ENCODE data around the gene KRTAP13-1. TPM values are rescaled to one million over a fixed set of nuclear protein-coding genes. Genes with fewer than 3 reads are reported as not detected.

Gene KRTAP13-1
- total RNA-seq, 2 donors from 2014 or later: not detected

GRCh38 chr21:30372139-30372770, 23.6 kb upstream of the KRTAP13-1 start, which contains the start of gene KRTAP13-2:
Gene KRTAP13-2 (minus strand): TSS chr21:30372271. CDS start chr21:30372213, 58 bp downstream.
- Histone ChIP-seq H3K4me1 (ENCODE audit: control insufficient read depth, insufficient read depth, low read length) (no peaks in the 10 kb centered on the region), H3K27me3 (ENCODE audit: control insufficient read depth, insufficient read depth, low read length, poor library complexity, severe bottlenecking) (no peaks in the 10 kb centered on the region), H3K4me3 (ENCODE audit: low read length) (no peak within 1 kb of the TSS), H3K27ac (ENCODE audit: low read depth, low read length) (no peak within 1 kb of the TSS), H3K36me3 (ENCODE audit: control insufficient read depth, insufficient read depth, low read length) (no peaks in the 10 kb centered on the region), H3K9ac (ENCODE audit: extremely low read depth, low read length, poor library complexity, severe bottlenecking) (no peak within 1 kb of the TSS), H3K9me3 (ENCODE audit: control insufficient read depth, low read length) (no peaks in the 10 kb centered on the region)
- Mint-ChIP-seq H3K4me1 (no peaks in the 10 kb centered on the region), H3K36me3 (ENCODE audit: low read depth) (no peaks in the 10 kb centered on the region), H3K4me3 (no peak within 1 kb of the TSS), H3K27ac (no peak within 1 kb of the TSS), H3K27me3 (ENCODE audit: insufficient read depth) (no peaks in the 10 kb centered on the region), H3K9me3 (no peaks in the 10 kb centered on the region)
- TF ChIP-seq, protein P1, sequence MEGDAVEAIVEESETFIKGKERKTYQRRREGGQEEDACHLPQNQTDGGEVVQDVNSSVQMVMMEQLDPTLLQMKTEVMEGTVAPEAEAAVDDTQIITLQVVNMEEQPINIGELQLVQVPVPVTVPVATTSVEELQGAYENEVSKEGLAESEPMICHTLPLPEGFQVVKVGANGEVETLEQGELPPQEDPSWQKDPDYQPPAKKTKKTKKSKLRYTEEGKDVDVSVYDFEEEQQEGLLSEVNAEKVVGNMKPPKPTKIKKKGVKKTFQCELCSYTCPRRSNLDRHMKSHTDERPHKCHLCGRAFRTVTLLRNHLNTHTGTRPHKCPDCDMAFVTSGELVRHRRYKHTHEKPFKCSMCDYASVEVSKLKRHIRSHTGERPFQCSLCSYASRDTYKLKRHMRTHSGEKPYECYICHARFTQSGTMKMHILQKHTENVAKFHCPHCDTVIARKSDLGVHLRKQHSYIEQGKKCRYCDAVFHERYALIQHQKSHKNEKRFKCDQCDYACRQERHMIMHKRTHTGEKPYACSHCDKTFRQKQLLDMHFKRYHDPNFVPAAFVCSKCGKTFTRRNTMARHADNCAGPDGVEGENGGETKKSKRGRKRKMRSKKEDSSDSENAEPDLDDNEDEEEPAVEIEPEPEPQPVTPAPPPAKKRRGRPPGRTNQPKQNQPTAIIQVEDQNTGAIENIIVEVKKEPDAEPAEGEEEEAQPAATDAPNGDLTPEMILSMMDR (conservative IDR thresholded peaks at IDR 0.05): no peak
- 87 to 94% methylated on average over 4 to 5 of the region's 5 CpGs for WGBS, 2 experiments (ENCODE audit: insufficient coverage in 1 of 2, insufficient read length in 1 of 2)
- no peak for DNase-seq

- H3K4me3 Mint-ChIP-seq: no peak overlapping the region
- no peaks in the 10 kb centered on the region for H3K9me3 ChIP-seq (ENCODE audit: control insufficient read depth, low read length)
- no peak overlapping the region for H3K9ac ChIP-seq (ENCODE audit: extremely low read depth, low read length, poor library complexity, severe bottlenecking)
- no peaks in the 10 kb centered on the region for H3K36me3 Mint-ChIP-seq (ENCODE audit: low read depth)
- H3K27me3 ChIP-seq (ENCODE audit: control insufficient read depth, insufficient read depth, low read length, poor library complexity, severe bottlenecking): no peaks in the 10 kb centered on the region
- no peak overlapping the region for H3K4me3 ChIP-seq (ENCODE audit: low read length)
- H3K4me1 ChIP-seq (ENCODE audit: control insufficient read depth, insufficient read depth, low read length): no peaks in the 10 kb centered on the region
- no peak for DNase-seq
- H3K9me3 Mint-ChIP-seq: peaks cover 9% of the 10 kb centered on the region
- H3K4me1 Mint-ChIP-seq: no peaks in the 10 kb centered on the region
- TF ChIP-seq, protein P1 (conservative IDR thresholded peaks at IDR 0.05): no peak
- no peaks in the 10 kb centered on the region for H3K27me3 Mint-ChIP-seq (ENCODE audit: insufficient read depth)
- 86% methylated on average over 1 of the region's 1 CpG; no CpG with 5 or more reads in 1 of the 2 experiments for WGBS, 2 experiments (ENCODE audit: insufficient coverage in 1 of 2, insufficient read length in 1 of 2)
- no peaks in the 10 kb centered on the region for H3K36me3 ChIP-seq (ENCODE audit: control insufficient read depth, insufficient read depth, low read length)
- H3K27ac Mint-ChIP-seq: no peak overlapping the region
- no peak overlapping the region for H3K27ac ChIP-seq (ENCODE audit: low read depth, low read length)
Observed at GRCh38 chr21:30382201-30382600, 13.6 kb upstream of the KRTAP13-1 start.

DNA sequence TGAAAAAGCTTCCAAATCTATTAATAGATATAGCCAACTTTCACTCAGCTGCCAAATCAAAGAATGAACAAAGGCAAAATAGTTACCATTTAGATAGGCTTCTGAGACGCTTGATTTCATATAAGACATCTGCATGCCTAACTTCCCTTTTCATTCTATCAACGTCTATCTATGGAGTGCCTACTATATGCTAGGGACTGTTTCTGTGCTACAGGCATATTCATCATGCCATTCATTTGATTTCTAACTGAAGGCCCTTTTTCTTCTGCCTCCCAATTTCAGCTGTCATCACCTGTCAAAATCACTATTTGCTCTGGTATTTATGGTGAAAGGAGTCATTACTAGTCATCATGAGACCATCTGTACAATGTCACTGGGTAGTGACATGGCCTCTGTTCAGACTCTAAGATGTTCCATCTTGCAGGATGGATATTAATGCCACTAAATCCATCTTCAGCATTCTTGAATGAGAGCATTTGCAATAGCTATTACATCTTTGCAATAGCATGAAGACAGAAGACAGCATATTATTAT, 4.3 kb upstream of the KRTAP13-1 start:
- Histone ChIP-seq H3K27me3 (ENCODE audit: control insufficient read depth, insufficient read depth, low read length, poor library complexity, severe bottlenecking) (no peaks in the 10 kb centered on the region), H3K4me1 (ENCODE audit: control insufficient read depth, insufficient read depth, low read length) (no peaks in the 10 kb centered on the region), H3K36me3 (ENCODE audit: control insufficient read depth, insufficient read depth, low read length) (no peaks in the 10 kb centered on the region), H3K4me3 (ENCODE audit: low read length) (no peak overlapping the region), H3K9ac (ENCODE audit: extremely low read depth, low read length, poor library complexity, severe bottlenecking) (no peak overlapping the region), H3K9me3 (ENCODE audit: control insufficient read depth, low read length) (no peaks in the 10 kb centered on the region), H3K27ac (ENCODE audit: low read depth, low read length) (no peak overlapping the region)
- TF ChIP-seq, protein P1 (conservative IDR thresholded peaks at IDR 0.05): no peak
- 85 to 93% methylated on average over 2 of the region's 2 CpGs for WGBS, 2 experiments (ENCODE audit: insufficient coverage in 1 of 2, insufficient read length in 1 of 2)
- Mint-ChIP-seq H3K27ac (no peak overlapping the region), H3K27me3 (ENCODE audit: insufficient read depth) (no peaks in the 10 kb centered on the region), H3K9me3 (peaks cover 9% of the 10 kb centered on the region), H3K36me3 (ENCODE audit: low read depth) (no peaks in the 10 kb centered on the region), H3K4me1 (no peaks in the 10 kb centered on the region), H3K4me3 (no peak overlapping the region)
- DNase-seq: no peak

Measured in endodermal cell (in vitro differentiated cells).